Glutamatergic neuron (in vitro differentiated cells): ENCODE results near the gene KBTBD13. TPM values are rescaled to one million over a fixed set of nuclear protein-coding genes. Genes with fewer than 3 reads are reported as not detected.
"Not testable (repeated sequence)": the region's sequence is repeated elsewhere in the genome, so short reads cannot be mapped to it uniquely, and the experiment has no call there.

Source experiments
- DNase-seq: peaks from one replicate; pipeline ENCODE4 v3.0.0; 2022
- H3K27ac Mint-ChIP-seq: one replicate; pipeline ENCODE4 v1.8.0; 2020; ENCODE audit warnings: mild to moderate bottlenecking, mixed read lengths, inconsistent platforms; ENCODE audit not compliant: unreplicated experiment
- H3K27me3 Mint-ChIP-seq: one replicate; pipeline ENCODE4 v1.8.0; 2020; ENCODE audit warnings: mild to moderate bottlenecking, moderate library complexity, mixed read lengths, inconsistent platforms; ENCODE audit not compliant: unreplicated experiment
- H3K36me3 Mint-ChIP-seq: one replicate; pipeline ENCODE4 v1.8.0; 2020; ENCODE audit warnings: mild to moderate bottlenecking, mixed read lengths, inconsistent platforms; ENCODE audit not compliant: unreplicated experiment
- H3K4me1 Mint-ChIP-seq: one replicate; pipeline ENCODE4 v1.8.0; 2020; ENCODE audit warnings: mild to moderate bottlenecking, low read depth, mixed read lengths, inconsistent platforms; ENCODE audit not compliant: unreplicated experiment
- H3K4me3 Mint-ChIP-seq: one replicate; pipeline ENCODE4 v1.8.0; 2020; ENCODE audit warnings: mild to moderate bottlenecking, mixed read lengths, inconsistent platforms; ENCODE audit not compliant: unreplicated experiment
- H3K9me3 Mint-ChIP-seq: one replicate; pipeline ENCODE4 v1.8.0; 2020; ENCODE audit warnings: mild to moderate bottlenecking, moderate library complexity, mixed read lengths, inconsistent platforms; ENCODE audit not compliant: unreplicated experiment
- CTCF ChIP-seq: fragments of 200-600 bp; sonication (generic); IDR thresholded peaks from one replicate; pipeline ENCODE4 v1.5.0; 2021; ENCODE audit not compliant: partially characterized antibody, unreplicated experiment
- total RNA-seq: library from RNA; stranded (reverse); fragmentation: NEBNext Ultra II Directional; extraction: Animal tissue kit (Norgen Biotek cat#: 25700); gene quantifications from one replicate; pipeline ENCODE4 v1.2.1, GENCODE V29; 2021; ENCODE audit not compliant: unreplicated experiment

The KBTBD13 gene
- total RNA-seq, 1 donor from 2014 or later: not detected

DNA sequence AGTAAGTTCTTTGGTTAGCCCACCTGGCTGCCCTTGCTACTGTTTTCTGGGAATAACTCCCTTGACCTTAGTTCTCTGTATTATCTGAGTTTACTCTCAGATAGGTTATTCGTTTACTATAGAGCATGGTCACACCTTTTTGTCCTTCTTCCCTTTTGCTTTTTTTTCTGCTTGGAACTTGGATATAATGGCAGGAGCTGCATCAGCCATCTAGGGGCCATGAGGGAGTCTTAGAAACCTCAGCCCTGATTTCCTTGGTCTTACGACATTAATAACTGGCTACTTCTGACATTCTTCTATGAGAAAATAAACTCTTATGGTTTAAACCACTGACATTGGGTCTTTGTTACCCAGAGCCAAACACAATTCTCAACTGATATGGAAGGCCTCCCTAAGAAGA is 34.8 kb upstream of the KBTBD13 start:
- no peak for TF ChIP-seq CTCF
- Mint-ChIP-seq H3K27me3 (peaks cover 21% of the 10 kb centered on the region), H3K4me3 (no peak overlapping the region), H3K36me3 (peaks cover 6% of the 10 kb centered on the region), H3K9me3 (peaks cover 14% of the 10 kb centered on the region), H3K27ac (no peak overlapping the region), H3K4me1 (peaks cover 15% of the 10 kb centered on the region)
- no peak for DNase-seq

- H3K9me3 Mint-ChIP-seq: peaks cover 16% of the 10 kb centered on the region
- H3K4me1 Mint-ChIP-seq: peaks cover 19% of the 10 kb centered on the region
- H3K4me3 Mint-ChIP-seq: no peak overlapping the region
- no peak overlapping the region for H3K27ac Mint-ChIP-seq
- peaks cover 6% of the 10 kb centered on the region for H3K36me3 Mint-ChIP-seq
- peaks cover 21% of the 10 kb centered on the region for H3K27me3 Mint-ChIP-seq
- TF ChIP-seq CTCF: no peak
- DNase-seq: no peak
These were observed 33.7 kb upstream of the KBTBD13 start for GRCh38 chr15:65042776-65043327.

DNA sequence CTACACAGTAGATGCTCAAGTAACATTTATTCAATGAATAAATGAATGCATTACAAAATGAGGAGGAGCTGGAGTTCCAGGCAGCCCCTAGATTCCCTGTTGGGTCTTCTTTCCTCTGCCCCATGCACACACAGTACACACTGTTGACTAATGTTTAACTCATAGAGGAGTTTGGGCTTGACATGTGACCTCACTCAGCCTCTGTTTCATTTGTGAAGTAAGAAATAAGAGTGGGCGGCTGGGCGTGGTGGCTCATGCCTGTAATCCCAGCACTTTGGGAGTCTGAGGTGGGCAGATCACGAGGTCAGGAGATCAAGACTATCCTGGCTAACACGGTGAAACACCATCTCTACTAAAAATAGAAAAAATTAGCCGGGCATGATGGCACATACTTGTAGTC is 32.3 kb upstream of the KBTBD13 start:
- not testable (repeated sequence) for H3K27ac Mint-ChIP-seq, DNase-seq, H3K4me3 Mint-ChIP-seq, H3K36me3 Mint-ChIP-seq
- Mint-ChIP-seq H3K9me3 (peaks cover 18% of the 10 kb centered on the region), H3K4me1 (peaks cover 28% of the 10 kb centered on the region), H3K27me3 (peaks cover 21% of the 10 kb centered on the region)

DNA sequence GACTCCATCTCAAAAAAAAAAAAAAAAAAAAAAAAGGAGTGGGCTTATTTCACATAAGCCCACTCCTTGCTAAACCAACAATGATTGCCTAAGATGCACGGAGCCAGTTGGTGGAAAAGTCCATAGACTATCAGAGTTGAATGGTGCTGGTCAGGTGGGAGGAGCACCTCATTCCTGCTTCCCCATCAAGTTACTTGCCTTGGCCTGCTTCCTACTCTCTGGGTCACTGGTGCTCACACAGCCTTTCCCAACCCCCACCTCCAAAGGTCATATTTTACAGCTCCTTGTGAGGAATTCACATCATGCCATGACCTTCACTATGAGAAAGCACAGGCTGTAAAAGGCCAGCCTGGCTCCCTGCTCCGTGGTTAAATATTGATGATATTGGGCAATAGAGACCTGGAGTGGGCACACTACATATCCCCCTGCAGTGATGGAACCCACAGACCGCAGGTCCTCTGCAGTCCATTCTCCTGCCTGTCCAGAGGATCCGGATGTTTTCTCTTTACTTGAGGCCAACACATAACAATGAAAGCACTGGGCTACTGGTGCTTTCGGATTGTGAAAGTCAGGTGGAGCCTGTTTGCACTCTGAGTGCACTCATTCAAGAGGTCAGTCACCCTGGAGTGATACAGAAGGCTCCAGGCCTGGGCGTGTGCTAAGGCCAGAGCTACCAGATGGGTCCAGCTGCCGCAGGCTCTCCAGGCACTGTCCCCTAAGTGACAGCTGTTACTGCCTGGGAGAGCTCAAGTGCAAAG is 31.6 kb upstream of the KBTBD13 start, which contains the start of gene SLC51B:
Gene SLC51B, plus strand, starts transcription at position 664 of the 758 bp plus-strand sequence. CDS start 4,618 bp downstream, outside the sequence.
- Mint-ChIP-seq H3K9me3 (peaks cover 18% of the 10 kb centered on the region), H3K27ac (peak within 1 kb of the TSS; percentile 97), H3K4me1 (peaks cover 35% of the 10 kb centered on the region), H3K27me3 (peaks cover 21% of the 10 kb centered on the region), H3K36me3 (peaks cover 6% of the 10 kb centered on the region), H3K4me3 (peak within 1 kb of the TSS; percentile 67)
- DNase-seq: peak; percentile 88
- TF ChIP-seq CTCF: no peak

DNA sequence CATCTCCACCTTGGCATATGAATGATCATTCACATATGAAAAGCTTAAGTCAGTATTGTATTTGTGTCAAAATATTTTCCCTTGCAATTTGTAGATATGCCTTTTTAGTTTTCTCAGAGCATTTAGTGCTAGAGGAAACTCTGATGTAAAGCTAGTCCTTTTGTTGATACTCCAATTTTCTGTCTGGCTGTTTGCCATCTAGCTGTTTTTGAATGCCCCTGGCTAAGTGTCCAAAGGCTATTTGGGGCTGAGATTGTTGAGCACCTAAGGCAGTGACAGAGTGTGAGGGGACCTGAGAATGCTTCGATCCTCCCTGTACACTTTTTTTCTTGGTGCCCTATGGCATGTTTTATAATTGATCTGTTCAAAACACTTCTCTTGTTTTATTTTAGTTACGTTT is 28.3 kb upstream of the KBTBD13 start:
- Mint-ChIP-seq H3K4me1 (peaks cover 41% of the 10 kb centered on the region), H3K36me3 (peaks cover 6% of the 10 kb centered on the region), H3K27me3 (peaks cover 18% of the 10 kb centered on the region), H3K9me3 (peaks cover 23% of the 10 kb centered on the region), H3K27ac (no peak overlapping the region), H3K4me3 (no peak overlapping the region)
- no peak for TF ChIP-seq CTCF
- no peak for DNase-seq
